AG04449 (cell line): ENCODE results near the gene ACADM.

Source experiments
- CTCF ChIA-PET: fragments of 350-600 bp; formaldehyde crosslinking; extraction: SDS; loops from one replicate; lab custom pipeline; 2021; ENCODE audit warnings: antibody characterized with exemption; lab: Yijun Ruan, JAX
- POLR2A ChIA-PET: fragments of 400-600, 350-600 bp; formaldehyde crosslinking; extraction: SDS; loops from one replicate; lab custom pipeline; 2020; ENCODE audit warnings: antibody characterized with exemption, inconsistent platforms; lab: Yijun Ruan, JAX
- DNase-seq: peaks from one replicate; pipeline ENCODE4 v3.0.0-alpha.2; 2010; ENCODE audit warnings: low read depth, low spot score
- H3K4me3 ChIP-seq: 2 replicates; pipeline ENCODE4 v1.5.1; 2011; ENCODE audit warnings: low read depth, mild to moderate bottlenecking, control low read depth, low read length
- TF ChIP-seq, protein P1 (sequence below): IDR thresholded peaks from one replicate; pipeline ENCODE4 v1.5.1; 2011; ENCODE audit warnings: mild to moderate bottlenecking, moderate library complexity, low read length, control low read depth, inconsistent platforms; ENCODE audit not compliant: insufficient read depth; ENCODE audit errors: missing control alignments

The ACADM gene

DNA sequence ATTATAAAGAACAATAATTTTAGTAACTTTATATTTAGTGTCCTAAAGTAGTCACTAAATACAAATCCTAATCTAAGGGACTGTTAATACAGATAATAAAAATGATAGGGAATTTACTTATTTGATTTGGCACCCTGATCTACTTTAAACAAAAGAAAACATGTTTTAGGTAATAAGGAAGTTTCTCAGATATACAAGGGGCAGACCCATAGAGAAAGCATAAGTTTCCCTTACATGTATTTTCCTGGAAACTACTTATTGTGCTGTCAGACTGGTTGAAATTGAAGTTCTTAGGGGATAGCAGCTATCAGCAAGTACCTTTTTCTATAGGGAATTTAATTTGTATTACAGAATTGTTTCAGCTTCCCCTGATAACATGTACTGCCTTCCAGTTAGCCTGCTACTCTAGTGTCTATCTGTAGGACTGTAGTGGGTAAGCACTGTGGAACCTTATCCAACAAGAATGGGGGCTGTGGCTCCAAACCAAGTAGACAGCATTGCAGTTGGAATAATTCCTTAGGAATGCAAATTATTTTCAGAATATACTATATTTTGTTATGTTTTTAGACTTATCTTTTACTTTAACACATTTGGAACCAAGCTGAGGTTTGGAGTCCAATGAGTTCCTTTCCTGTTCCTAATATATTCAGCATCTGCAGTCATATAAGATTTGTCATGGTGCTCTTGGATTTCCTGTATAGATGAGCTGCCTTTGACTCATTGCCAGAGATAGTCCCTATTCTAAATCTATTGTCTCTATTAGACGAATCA is 86.9 kb downstream of the ACADM start:
- DNase-seq = peak; percentile 28
- ChIA-PET CTCF (no interaction called here), POLR2A (interaction anchor here (0.8 kb wide), 1 partner anchor 26 kb away, joined by 4 read pairs; the partner anchor contains the start of gene RABGGTB)

DNA sequence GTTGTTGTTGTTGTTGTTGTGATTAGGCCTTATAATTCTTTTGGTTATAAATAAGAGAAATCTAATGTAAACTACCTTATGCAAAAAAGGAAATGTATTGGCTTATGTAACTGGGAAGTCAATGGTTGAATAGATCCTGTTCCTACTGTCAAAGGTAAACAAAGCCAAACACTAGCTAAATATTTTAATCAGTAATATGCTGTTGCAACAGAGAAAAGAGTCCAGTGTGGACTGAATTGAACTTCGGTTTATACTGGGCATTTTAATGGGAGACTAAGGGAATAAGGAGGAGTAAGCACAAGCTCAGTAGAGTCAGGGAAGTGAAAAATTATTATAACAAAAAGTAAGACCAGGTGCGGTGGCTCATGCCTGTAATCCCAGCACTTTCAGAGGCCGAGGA is 87.6 kb downstream of the ACADM start:
- TF ChIP-seq, protein P1, sequence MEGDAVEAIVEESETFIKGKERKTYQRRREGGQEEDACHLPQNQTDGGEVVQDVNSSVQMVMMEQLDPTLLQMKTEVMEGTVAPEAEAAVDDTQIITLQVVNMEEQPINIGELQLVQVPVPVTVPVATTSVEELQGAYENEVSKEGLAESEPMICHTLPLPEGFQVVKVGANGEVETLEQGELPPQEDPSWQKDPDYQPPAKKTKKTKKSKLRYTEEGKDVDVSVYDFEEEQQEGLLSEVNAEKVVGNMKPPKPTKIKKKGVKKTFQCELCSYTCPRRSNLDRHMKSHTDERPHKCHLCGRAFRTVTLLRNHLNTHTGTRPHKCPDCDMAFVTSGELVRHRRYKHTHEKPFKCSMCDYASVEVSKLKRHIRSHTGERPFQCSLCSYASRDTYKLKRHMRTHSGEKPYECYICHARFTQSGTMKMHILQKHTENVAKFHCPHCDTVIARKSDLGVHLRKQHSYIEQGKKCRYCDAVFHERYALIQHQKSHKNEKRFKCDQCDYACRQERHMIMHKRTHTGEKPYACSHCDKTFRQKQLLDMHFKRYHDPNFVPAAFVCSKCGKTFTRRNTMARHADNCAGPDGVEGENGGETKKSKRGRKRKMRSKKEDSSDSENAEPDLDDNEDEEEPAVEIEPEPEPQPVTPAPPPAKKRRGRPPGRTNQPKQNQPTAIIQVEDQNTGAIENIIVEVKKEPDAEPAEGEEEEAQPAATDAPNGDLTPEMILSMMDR = no peak
- POLR2A ChIA-PET = interaction anchor here (0.8 kb wide), 1 partner anchor 26 kb away, joined by 4 read pairs; the partner anchor contains the start of gene RABGGTB
- CTCF ChIA-PET = no interaction called here
- DNase-seq = no peak
- no peak overlapping the region for H3K4me3 ChIP-seq

More for the DNA sequence above, 86.9 kb downstream of the ACADM start:
- no peak overlapping the region for H3K4me3 ChIP-seq
- TF ChIP-seq, protein P1 = no peak
